Liver (tissue), 9 donors: ENCODE data around the gene LRRC46. TPM values are rescaled to one million over a fixed set of nuclear protein-coding genes. Genes with fewer than 3 reads are reported as not detected.

Source experiments
- DNase-seq: peaks from one replicate; pipeline ENCODE4 v3.0.0-alpha.2; 2017; ENCODE audit warnings: low spot score
- H3K27ac ChIP-seq, 2 donors: one replicate each; pipeline ENCODE4 v1.7.0; 2013; ENCODE audit warnings: inconsistent platforms in 2 of 2, low read length in 2 of 2, control low read depth in 1 of 2, low read depth in 1 of 2, mild to moderate bottlenecking in 1 of 2
- H3K27me3 ChIP-seq, 4 donors: one replicate each; pipeline versions ENCODE4 v1.6.1 to v1.7.0; 2013; ENCODE audit warnings: low read length in 3 of 4, inconsistent platforms in 1 of 4, mild to moderate bottlenecking in 1 of 4, moderate library complexity in 1 of 4; ENCODE audit not compliant: control insufficient read depth in 4 of 4, insufficient read depth in 4 of 4
- H3K36me3 ChIP-seq, 4 donors: one replicate each; pipeline versions ENCODE4 v1.6.1 to v1.7.0; 2013; ENCODE audit warnings: low read length in 3 of 4, mild to moderate bottlenecking in 3 of 4, low read depth in 1 of 4, moderate library complexity in 1 of 4; ENCODE audit not compliant: control insufficient read depth in 4 of 4, insufficient read depth in 3 of 4
- H3K4me1 ChIP-seq, 4 donors: one replicate each; pipeline versions ENCODE4 v1.6.1 to v1.7.0; 2013; ENCODE audit warnings: low read length in 3 of 4, mild to moderate bottlenecking in 3 of 4, moderate library complexity in 1 of 4; ENCODE audit not compliant: control insufficient read depth in 4 of 4, insufficient read depth in 4 of 4
- H3K4me3 ChIP-seq, 3 donors: one replicate each; pipeline versions ENCODE4 v1.6.1 to v1.7.0; 2013; ENCODE audit warnings: low read length in 3 of 3, control low read depth in 1 of 3, low read depth in 1 of 3, mild to moderate bottlenecking in 1 of 3
- H3K9ac ChIP-seq, 2 donors: one replicate each; pipeline ENCODE4 v1.7.0; 2013; ENCODE audit warnings: low read length in 2 of 2, mild to moderate bottlenecking in 2 of 2, moderate library complexity in 2 of 2, control low read depth in 1 of 2, low read depth in 1 of 2
- H3K9me3 ChIP-seq, 4 donors: one replicate each; pipeline versions ENCODE4 v1.6.1 to v1.7.0; 2013; ENCODE audit warnings: low read length in 3 of 4; ENCODE audit not compliant: control insufficient read depth in 4 of 4
- GABPA ChIP-seq, 2 donors: IDR thresholded peaks in 1 of 2; conservative IDR thresholded peaks in 1 of 2; 2 replicates each; pipeline ENCODE4 v1.6.1; 2016; ENCODE audit warnings: antibody characterized with exemption in 2 of 2, mild to moderate bottlenecking in 1 of 2, moderate library complexity in 1 of 2
- HNF4G ChIP-seq: IDR thresholded peaks from 2 replicates; pipeline ENCODE4 v1.6.1; 2016; ENCODE audit warnings: antibody characterized with exemption
- JUND ChIP-seq, 2 donors: IDR thresholded peaks; 2 replicates each; pipeline ENCODE4 v1.6.1; 2016; ENCODE audit warnings: antibody characterized with exemption in 2 of 2
- RAD21 ChIP-seq, 2 donors: IDR thresholded peaks; 2 replicates each; pipeline ENCODE4 v1.6.1; 2016; ENCODE audit warnings: antibody characterized with exemption in 2 of 2, mild to moderate bottlenecking in 2 of 2
- REST ChIP-seq: IDR thresholded peaks from 2 replicates; pipeline ENCODE4 v1.6.1; 2016; ENCODE audit warnings: antibody characterized with exemption, mild to moderate bottlenecking
- RXRA ChIP-seq, 2 donors: IDR thresholded peaks; 2 replicates each; pipeline ENCODE4 v1.6.1; 2017 to 2018; ENCODE audit warnings: antibody characterized with exemption in 2 of 2, mild to moderate bottlenecking in 1 of 2
- TAF1 ChIP-seq: conservative IDR thresholded peaks from 2 replicates; pipeline ENCODE4 v1.6.1; 2016; ENCODE audit warnings: antibody characterized with exemption, mild to moderate bottlenecking
- WGBS: extraction: QIAGEN DNeasy Blood & Tissue Kit; methylation state at CpG from one replicate; pipeline ENCODE4 v1.1.7; 2013; 5-methylcytosine and 5-hydroxymethylcytosine counted together
- polyA plus RNA-seq, 2 donors: library from polyadenylated mRNA; stranded (reverse) in 1 of 2; unstranded in 1 of 2; fragments of 200-250 nt in 1 of 2; fragments of >200 nt in 1 of 2; fragmentation: Nextera tagmentation in 1 of 2; extraction: Ambion mirVana in 1 of 2; gene quantifications; one replicate each; pipeline versions ENCODE4 v1.2.1 to v1.2.3, GENCODE V29; 2013 to 2015
- total RNA-seq, 2 donors: library from RNA; depleted of rRNA; stranded (reverse); fragments of >200 nt; gene quantifications; one replicate each; pipeline ENCODE4 v1.2.3, GENCODE V29; 2014
- TF ChIP-seq, protein P1 (sequence below): IDR thresholded peaks from 2 replicates; pipeline ENCODE4 v1.6.1; 2016; ENCODE audit warnings: antibody characterized with exemption
- TF ChIP-seq, protein P2 (sequence below): IDR thresholded peaks from 2 replicates; pipeline ENCODE4 v1.6.1; 2016; ENCODE audit warnings: antibody characterized with exemption
- donor health status: healthy.
- donor health status: healthy.
- donor health status: healthy.
- donor health status: healthy.
- donor health status: healthy.

Gene LRRC46
- total and polyA plus RNA-seq, 4 donors: under 0.01 to 0.43 (median 0.32) TPM

GRCh38 chr17:47834756-47835155 lies 3.3 kb downstream of the LRRC46 start:
- no peaks in the 10 kb centered on the region for H3K27me3 ChIP-seq
- peaks cover 0 to 15% (median 4%) of the 10 kb centered on the region in 4 donors for H3K36me3 ChIP-seq
- no peak overlapping the region for H3K27ac ChIP-seq
- H3K9ac ChIP-seq: no peak overlapping the region
- WGBS: 70% methylated on average over 5 of the region's 5 CpGs
- no peaks in the 10 kb centered on the region for H3K9me3 ChIP-seq
- no peak overlapping the region for H3K4me3 ChIP-seq
- H3K4me1 ChIP-seq: peaks cover 7 to 39% (median 27%) of the 10 kb centered on the region in 4 donors
- TF ChIP-seq JUND (IDR thresholded peaks at IDR 0.05) (no peak), HNF4G (no peak)
- DNase-seq: no peak

DNA sequence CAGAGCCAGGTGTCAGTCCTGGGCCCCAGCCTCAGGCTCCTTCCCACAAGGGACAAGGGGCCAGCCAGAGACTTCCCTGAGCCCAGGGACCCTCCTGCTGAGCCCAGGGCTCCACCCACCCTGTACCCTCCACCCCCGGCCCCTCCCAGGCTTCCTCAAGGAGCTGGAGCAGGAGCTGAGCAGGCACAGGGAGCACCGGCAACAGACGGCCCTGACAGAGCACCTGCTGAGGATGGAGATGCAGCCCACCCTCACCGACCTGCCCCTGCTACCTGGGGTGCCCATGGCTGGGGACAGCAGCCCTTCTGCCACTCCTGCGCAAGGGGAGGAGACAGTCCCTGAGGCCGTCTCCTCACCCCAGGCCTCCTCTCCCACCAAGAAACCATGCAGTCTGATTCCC lies 5.1 kb downstream of the LRRC46 start:
- 92% methylated on average over 6 of the region's 6 CpGs for WGBS

DNA sequence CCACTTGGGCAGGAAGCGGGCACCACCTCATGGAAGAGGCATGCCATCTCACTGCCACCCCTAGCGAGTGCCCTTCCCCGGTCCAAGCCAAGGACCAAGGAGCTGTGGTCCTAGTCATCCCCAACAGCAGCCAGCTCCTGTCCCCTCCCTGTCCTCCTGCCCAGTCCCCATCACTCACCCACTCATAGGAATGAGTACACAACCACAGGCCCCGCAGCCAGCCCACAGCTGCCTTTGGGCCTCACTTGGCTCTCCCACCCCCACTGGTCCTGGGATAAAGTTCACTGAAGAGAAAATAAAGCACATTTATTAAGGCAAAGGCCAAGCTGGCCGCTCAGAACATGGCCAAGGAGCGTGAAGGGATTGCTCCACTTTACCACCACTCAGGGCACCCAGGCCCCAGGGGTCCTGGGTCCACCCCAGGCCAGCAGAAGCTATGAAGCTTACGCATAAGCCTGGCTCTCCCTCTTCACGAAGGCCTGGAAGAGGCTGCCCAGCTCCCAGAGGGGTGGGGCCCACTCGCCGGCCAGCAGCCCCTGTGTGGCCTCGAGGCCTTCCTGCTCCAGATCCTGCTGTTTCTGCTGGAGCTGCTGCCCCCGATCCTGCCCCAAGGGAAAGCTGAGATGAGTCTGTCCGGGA lies 6.0 kb downstream of the LRRC46 start:
- TF ChIP-seq REST (no peak), JUND (IDR thresholded peaks at IDR 0.05) (no peak), TAF1 (no peak)
- WGBS: 64% methylated on average over 13 of the region's 13 CpGs
- H3K27me3 ChIP-seq: no peaks in the 10 kb centered on the region
- peaks cover 0 to 15% (median 4%) of the 10 kb centered on the region in 4 donors for H3K36me3 ChIP-seq
- H3K9ac ChIP-seq: no peak overlapping the region
- no peak overlapping the region for H3K27ac ChIP-seq
- peak; percentile 42 for DNase-seq
- H3K9me3 ChIP-seq: no peaks in the 10 kb centered on the region
- peaks cover 8 to 34% (median 24%) of the 10 kb centered on the region in 4 donors for H3K4me1 ChIP-seq
- no peak overlapping the region for H3K4me3 ChIP-seq

More for the DNA sequence above, 5.1 kb downstream of the LRRC46 start:
- no peak overlapping the region for H3K4me3 ChIP-seq
- H3K27me3 ChIP-seq: no peaks in the 10 kb centered on the region
- peaks cover 7 to 38% (median 24%) of the 10 kb centered on the region in 4 donors for H3K4me1 ChIP-seq
- peaks cover 0 to 15% (median 4%) of the 10 kb centered on the region in 4 donors for H3K36me3 ChIP-seq
- no peaks in the 10 kb centered on the region for H3K9me3 ChIP-seq
- DNase-seq: no peak
- no peak overlapping the region for H3K27ac ChIP-seq
- TF ChIP-seq, protein P1, sequence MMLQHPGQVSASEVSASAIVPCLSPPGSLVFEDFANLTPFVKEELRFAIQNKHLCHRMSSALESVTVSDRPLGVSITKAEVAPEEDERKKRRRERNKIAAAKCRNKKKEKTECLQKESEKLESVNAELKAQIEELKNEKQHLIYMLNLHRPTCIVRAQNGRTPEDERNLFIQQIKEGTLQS: no peak
- no peak for TF ChIP-seq RAD21 (IDR thresholded peaks at IDR 0.05)
- no peak for TF ChIP-seq RXRA (IDR thresholded peaks at IDR 0.05)
- TF ChIP-seq GABPA (IDR thresholded peaks at IDR 0.05 in 1 of 2, conservative IDR thresholded peaks at IDR 0.05 in 1 of 2): no peak
- TF ChIP-seq, protein P2, sequence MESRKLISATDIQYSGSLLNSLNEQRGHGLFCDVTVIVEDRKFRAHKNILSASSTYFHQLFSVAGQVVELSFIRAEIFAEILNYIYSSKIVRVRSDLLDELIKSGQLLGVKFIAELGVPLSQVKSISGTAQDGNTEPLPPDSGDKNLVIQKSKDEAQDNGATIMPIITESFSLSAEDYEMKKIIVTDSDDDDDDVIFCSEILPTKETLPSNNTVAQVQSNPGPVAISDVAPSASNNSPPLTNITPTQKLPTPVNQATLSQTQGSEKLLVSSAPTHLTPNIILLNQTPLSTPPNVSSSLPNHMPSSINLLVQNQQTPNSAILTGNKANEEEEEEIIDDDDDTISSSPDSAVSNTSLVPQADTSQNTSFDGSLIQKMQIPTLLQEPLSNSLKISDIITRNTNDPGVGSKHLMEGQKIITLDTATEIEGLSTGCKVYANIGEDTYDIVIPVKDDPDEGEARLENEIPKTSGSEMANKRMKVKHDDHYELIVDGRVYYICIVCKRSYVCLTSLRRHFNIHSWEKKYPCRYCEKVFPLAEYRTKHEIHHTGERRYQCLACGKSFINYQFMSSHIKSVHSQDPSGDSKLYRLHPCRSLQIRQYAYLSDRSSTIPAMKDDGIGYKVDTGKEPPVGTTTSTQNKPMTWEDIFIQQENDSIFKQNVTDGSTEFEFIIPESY: no peak
- H3K9ac ChIP-seq: no peak overlapping the region
